Gastroesophageal sphincter (tissue), 4 donors: ENCODE data around the gene CD36. TPM values are rescaled to one million over a fixed set of nuclear protein-coding genes. Genes with fewer than 3 reads are reported as not detected.

Experiments used
- ATAC-seq: fragments of 150-250 bp; one replicate; pipeline ENCODE4 v1.9.1; 2016; ENCODE audit warnings: mild to moderate bottlenecking, moderate library complexity
- H3K27ac ChIP-seq, 4 donors: fragments of 200-600 bp; sonication (generic) in 3 of 4; 1 replicate in 3 of 4; 2 replicates in 1 of 4; pipeline ENCODE4 v1.5.1; 2016 to 2019
- H3K27me3 ChIP-seq: fragments of 200-600 bp; sonication (generic); one replicate; pipeline ENCODE4 v1.5.1; 2019
- H3K36me3 ChIP-seq, 2 donors: fragments of 200-600 bp; sonication (generic); one replicate each; pipeline ENCODE4 v1.5.1; 2019; ENCODE audit warnings: control low read depth in 1 of 2
- H3K4me1 ChIP-seq, 3 donors: fragments of 200-600 bp; sonication (generic); 1 replicate in 2 of 3; 2 replicates in 1 of 3; pipeline ENCODE4 v1.5.1; 2016 to 2019; ENCODE audit warnings: control low read depth in 2 of 3
- H3K4me3 ChIP-seq, 2 donors: fragments of 200-600 bp; sonication (generic); one replicate each; pipeline ENCODE4 v1.5.1; 2019; ENCODE audit warnings: mild to moderate bottlenecking in 1 of 2, moderate library complexity in 1 of 2
- H3K9me3 ChIP-seq, 3 donors: fragments of 200-600 bp; sonication (generic); one replicate each; pipeline ENCODE4 v1.5.1; 2017 to 2019; ENCODE audit warnings: control low read depth in 2 of 3
- EP300 ChIP-seq: sonication (generic); formaldehyde crosslinking; IDR thresholded peaks from one replicate; pipeline ENCODE4 v1.6.1; 2017; ENCODE audit warnings: antibody characterized with exemption, mild to moderate bottlenecking
- POLR2A ChIP-seq, 2 donors: fragments of 450-650 bp; IDR thresholded peaks; one replicate each; pipeline ENCODE4 v1.6.1; 2017; ENCODE audit warnings: antibody characterized with exemption in 2 of 2, mild to moderate bottlenecking in 2 of 2, moderate library complexity in 1 of 2
- POLR2AphosphoS5 ChIP-seq: sonication (generic); formaldehyde crosslinking; IDR thresholded peaks from one replicate; pipeline ENCODE4 v1.6.1; 2017; ENCODE audit warnings: antibody characterized with exemption
- WGBS, 2 donors: methylation state at CpG; one replicate each; pipeline ENCODE4 v1.1.5; 2018; ENCODE audit warnings: low coverage in 1 of 2; 5-methylcytosine and 5-hydroxymethylcytosine counted together
- total RNA-seq, 4 donors: library from RNA; depleted of rRNA; stranded (reverse); fragments of >200 nt; gene quantifications; one replicate each; pipeline ENCODE4 v1.1.0, GENCODE V29; 2016
- TF ChIP-seq, protein P1 (sequence below), 4 experiments: fragments of 200-600 bp in 2 of 4; fragments of 450-650 bp in 2 of 4; sonication (generic) in 1 of 4; IDR thresholded peaks; one replicate each; pipeline ENCODE4 v1.5.1; 2017 to 2019; ENCODE audit warnings: antibody characterized with exemption in 4 of 4, mild to moderate bottlenecking in 2 of 4, moderate library complexity in 2 of 4

CD36 gene
- total RNA-seq, 4 donors from 2014 or later: 52.9 to 284 (median 81.2) TPM

DNA sequence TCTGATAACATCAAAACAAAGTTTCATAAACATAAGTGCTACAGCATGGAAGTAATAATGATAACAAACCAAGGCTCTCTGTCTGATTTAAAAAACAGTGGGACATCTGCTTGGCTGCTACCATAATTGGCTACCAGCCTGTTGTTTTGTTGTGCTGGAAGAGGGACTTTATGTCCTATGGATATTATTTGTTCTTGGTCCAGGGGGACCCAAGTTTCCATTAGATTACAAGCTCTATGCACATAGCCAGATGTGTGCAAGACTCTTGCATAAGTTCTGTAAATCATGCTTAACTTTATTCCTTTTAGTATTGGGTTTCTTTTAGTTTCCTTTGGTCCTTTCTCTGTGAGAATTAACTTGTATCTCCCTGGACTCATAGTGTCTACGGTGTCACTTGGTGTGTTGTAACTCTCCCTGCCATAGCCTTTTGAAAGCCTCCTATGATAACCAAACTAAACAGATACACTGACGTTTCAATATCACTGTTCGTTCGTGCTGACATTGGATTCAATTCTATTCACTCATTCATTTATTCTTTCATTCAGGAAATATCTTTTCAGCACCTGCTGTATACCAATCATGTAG is 41.4 kb upstream of the CD36 start:
- H3K9me3 ChIP-seq: no peaks in the 10 kb centered on the region
- no peaks in the 10 kb centered on the region for H3K4me1 ChIP-seq
- WGBS, 2 donors: 80 to 90% methylated on average over 2 to 4 of the region's 4 CpGs
- no peak for ATAC-seq
- no peak overlapping the region for H3K4me3 ChIP-seq
- no peaks in the 10 kb centered on the region for H3K36me3 ChIP-seq
- H3K27me3 ChIP-seq: no peaks in the 10 kb centered on the region
- H3K27ac ChIP-seq: no peak overlapping the region
- TF ChIP-seq POLR2AphosphoS5 (no peak), EP300 (no peak), POLR2A (IDR thresholded peaks at IDR 0.05) (no peak)
- TF ChIP-seq, protein P1, sequence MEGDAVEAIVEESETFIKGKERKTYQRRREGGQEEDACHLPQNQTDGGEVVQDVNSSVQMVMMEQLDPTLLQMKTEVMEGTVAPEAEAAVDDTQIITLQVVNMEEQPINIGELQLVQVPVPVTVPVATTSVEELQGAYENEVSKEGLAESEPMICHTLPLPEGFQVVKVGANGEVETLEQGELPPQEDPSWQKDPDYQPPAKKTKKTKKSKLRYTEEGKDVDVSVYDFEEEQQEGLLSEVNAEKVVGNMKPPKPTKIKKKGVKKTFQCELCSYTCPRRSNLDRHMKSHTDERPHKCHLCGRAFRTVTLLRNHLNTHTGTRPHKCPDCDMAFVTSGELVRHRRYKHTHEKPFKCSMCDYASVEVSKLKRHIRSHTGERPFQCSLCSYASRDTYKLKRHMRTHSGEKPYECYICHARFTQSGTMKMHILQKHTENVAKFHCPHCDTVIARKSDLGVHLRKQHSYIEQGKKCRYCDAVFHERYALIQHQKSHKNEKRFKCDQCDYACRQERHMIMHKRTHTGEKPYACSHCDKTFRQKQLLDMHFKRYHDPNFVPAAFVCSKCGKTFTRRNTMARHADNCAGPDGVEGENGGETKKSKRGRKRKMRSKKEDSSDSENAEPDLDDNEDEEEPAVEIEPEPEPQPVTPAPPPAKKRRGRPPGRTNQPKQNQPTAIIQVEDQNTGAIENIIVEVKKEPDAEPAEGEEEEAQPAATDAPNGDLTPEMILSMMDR (IDR thresholded peaks at IDR 0.05): no peak

DNA sequence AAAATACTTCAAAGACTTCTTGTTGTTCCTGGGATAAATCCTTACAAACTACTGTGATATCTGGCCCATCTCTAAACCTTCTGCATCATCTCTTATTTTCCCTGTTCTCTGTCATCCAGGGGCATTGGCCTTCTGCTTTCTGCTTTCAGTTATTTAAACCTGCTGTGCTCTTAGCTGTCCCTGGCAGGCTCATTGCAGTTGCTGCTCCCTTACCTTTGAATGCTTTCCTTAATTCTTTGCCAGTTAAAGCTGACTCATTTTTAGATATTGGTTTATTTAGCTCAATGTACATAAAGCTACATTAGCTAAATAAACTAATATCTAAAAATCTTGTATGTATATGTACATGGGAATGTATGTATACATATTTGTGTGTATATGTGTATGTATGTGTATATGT is 40.6 kb upstream of the CD36 start:
- TF ChIP-seq POLR2AphosphoS5 (no peak), EP300 (no peak), POLR2A (IDR thresholded peaks at IDR 0.05) (no peak)
- TF ChIP-seq, protein P1 (IDR thresholded peaks at IDR 0.05): no peak
- H3K27ac ChIP-seq: no peak overlapping the region
- H3K9me3 ChIP-seq: no peaks in the 10 kb centered on the region
- H3K36me3 ChIP-seq: no peaks in the 10 kb centered on the region
- no peaks in the 10 kb centered on the region for H3K4me1 ChIP-seq
- no peak overlapping the region for H3K4me3 ChIP-seq
- ATAC-seq: no peak
- no peaks in the 10 kb centered on the region for H3K27me3 ChIP-seq

DNA sequence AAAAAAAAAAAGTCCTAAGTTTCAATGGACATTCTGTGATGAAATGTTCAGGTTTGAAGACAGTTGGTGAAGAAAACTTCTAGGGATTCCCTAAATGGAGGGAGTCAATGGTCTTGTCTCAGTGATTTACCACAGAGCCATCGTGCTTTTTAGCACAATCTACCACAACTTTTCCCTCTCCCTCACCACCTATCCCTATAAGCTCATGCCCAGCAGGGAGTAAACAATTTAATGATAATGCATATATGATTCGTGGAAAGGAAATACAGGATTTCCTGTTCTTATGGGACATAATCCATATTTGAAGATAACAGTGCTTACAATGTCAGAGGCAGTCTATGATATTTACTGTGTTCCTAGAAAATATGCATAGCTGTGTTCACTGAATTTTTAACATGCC is 38.4 kb upstream of the CD36 start:
- H3K27ac ChIP-seq: no peak overlapping the region
- H3K4me3 ChIP-seq: no peak overlapping the region
- H3K9me3 ChIP-seq: no peaks in the 10 kb centered on the region
- H3K4me1 ChIP-seq: no peaks in the 10 kb centered on the region
- TF ChIP-seq EP300 (no peak), POLR2A (IDR thresholded peaks at IDR 0.05) (no peak), POLR2AphosphoS5 (no peak)
- TF ChIP-seq, protein P1 (IDR thresholded peaks at IDR 0.05): no peak
- WGBS, 2 donors: 66 to 74% methylated on average over 2 of the region's 2 CpGs
- H3K36me3 ChIP-seq: no peaks in the 10 kb centered on the region
- ATAC-seq: no peak
- no peaks in the 10 kb centered on the region for H3K27me3 ChIP-seq

DNA sequence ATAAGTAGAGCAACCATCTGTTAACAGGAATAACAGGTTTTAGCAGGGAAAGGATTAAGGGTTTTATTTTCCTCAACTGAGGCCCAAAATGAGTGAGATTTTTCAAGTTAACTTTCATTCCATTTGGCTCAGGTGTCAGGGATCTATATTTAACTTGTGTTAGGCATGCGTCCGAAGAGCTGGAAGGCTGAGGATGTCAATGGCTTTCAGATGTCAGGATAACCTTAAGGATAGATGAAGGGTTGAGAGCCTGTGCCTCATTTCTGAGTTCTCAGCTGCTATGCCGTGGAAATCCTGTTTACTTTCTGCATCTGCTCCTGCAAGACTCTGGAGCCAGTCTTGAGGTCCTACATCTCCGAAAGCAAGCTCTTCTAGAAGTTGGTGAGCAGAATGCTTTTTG is 36.4 kb upstream of the CD36 start:
- no peak for ATAC-seq
- H3K36me3 ChIP-seq: no peaks in the 10 kb centered on the region
- H3K4me1 ChIP-seq: no peaks in the 10 kb centered on the region
- 59 to 75% methylated on average over 2 to 4 of the region's 4 CpGs for WGBS, 2 donors
- no peaks in the 10 kb centered on the region for H3K27me3 ChIP-seq
- H3K9me3 ChIP-seq: no peaks in the 10 kb centered on the region
- no peak overlapping the region for H3K27ac ChIP-seq
- H3K4me3 ChIP-seq: no peak overlapping the region
- TF ChIP-seq POLR2A (IDR thresholded peaks at IDR 0.05) (no peak), POLR2AphosphoS5 (no peak), EP300 (no peak)
- TF ChIP-seq, protein P1 (IDR thresholded peaks at IDR 0.05): no peak

DNA sequence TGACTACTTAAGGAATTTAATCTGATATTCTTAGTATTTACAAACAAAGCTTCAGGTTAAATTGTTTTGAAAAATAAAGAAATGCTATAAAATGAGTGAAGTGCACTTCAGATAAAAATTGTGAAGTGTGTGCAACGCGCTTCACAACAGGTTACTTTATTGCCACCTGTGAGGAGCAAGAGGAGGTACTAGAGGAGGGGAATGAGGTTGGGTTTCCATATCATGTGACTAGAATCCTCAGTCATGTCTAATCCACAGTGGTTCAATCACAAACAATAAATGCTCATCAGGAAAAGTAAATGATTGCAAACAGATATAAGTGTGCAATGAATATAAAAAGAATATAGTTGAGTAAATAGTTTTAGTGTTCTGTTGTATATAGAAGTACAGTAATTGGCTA is 34.5 kb upstream of the CD36 start:
- H3K4me3 ChIP-seq: no peak overlapping the region
- WGBS, 2 donors: 88 to 100% methylated on average over 2 of the region's 2 CpGs
- H3K27ac ChIP-seq: no peak overlapping the region
- ATAC-seq: no peak
- H3K27me3 ChIP-seq: no peaks in the 10 kb centered on the region
- no peaks in the 10 kb centered on the region for H3K4me1 ChIP-seq
- TF ChIP-seq, protein P1 (IDR thresholded peaks at IDR 0.05): no peak
- TF ChIP-seq POLR2AphosphoS5 (no peak), EP300 (no peak), POLR2A (IDR thresholded peaks at IDR 0.05) (no peak)
- no peaks in the 10 kb centered on the region for H3K9me3 ChIP-seq
- H3K36me3 ChIP-seq: no peaks in the 10 kb centered on the region
